Mesenchymal stem cell (in vitro differentiated cells and primary cell): ENCODE data around the gene NRIP2.

Experiments used
- DNase-seq: peaks from one replicate; pipeline ENCODE4 v3.0.0-alpha.2; 2013
- H2AFZ ChIP-seq: one replicate; pipeline ENCODE4 v1.6.1; 2013; ENCODE audit warnings: low read depth, mild to moderate bottlenecking, control low read depth, inconsistent platforms, low read length, moderate library complexity
- H2AK5ac ChIP-seq: 2 replicates; pipeline ENCODE4 v1.6.1; 2013; ENCODE audit warnings: low read length, moderate library complexity, mild to moderate bottlenecking, inconsistent platforms; ENCODE audit not compliant: severe bottlenecking
- H2BK120ac ChIP-seq: one replicate; pipeline ENCODE4 v1.6.1; 2013; ENCODE audit warnings: low read depth, mild to moderate bottlenecking, inconsistent platforms, low read length, moderate library complexity
- H2BK12ac ChIP-seq, 2 experiments: one replicate each; pipeline ENCODE4 v1.6.1; 2013; ENCODE audit warnings: inconsistent platforms in 2 of 2, low read length in 2 of 2, mild to moderate bottlenecking in 2 of 2, moderate library complexity in 2 of 2, control low read depth in 1 of 2
- H2BK15ac ChIP-seq: one replicate; pipeline ENCODE4 v1.6.1; 2013; ENCODE audit warnings: mild to moderate bottlenecking, low read depth, inconsistent platforms; ENCODE audit not compliant: poor library complexity, severe bottlenecking
- H2BK5ac ChIP-seq: 2 replicates; pipeline ENCODE4 v1.6.1; 2013; ENCODE audit warnings: low read depth, mild to moderate bottlenecking, low read length, control low read depth, inconsistent platforms; ENCODE audit not compliant: poor library complexity, severe bottlenecking
- H3K14ac ChIP-seq, 2 experiments: one replicate each; pipeline ENCODE4 v1.6.1; 2013; ENCODE audit warnings: inconsistent platforms in 2 of 2, low read length in 2 of 2, control low read depth in 1 of 2, mild to moderate bottlenecking in 1 of 2, moderate library complexity in 1 of 2
- H3K18ac ChIP-seq, 2 experiments: one replicate each; pipeline ENCODE4 v1.6.1; 2013; ENCODE audit warnings: inconsistent platforms in 2 of 2, low read length in 2 of 2, control low read depth in 1 of 2, low read depth in 1 of 2, mild to moderate bottlenecking in 1 of 2
- H3K23ac ChIP-seq, 2 experiments: one replicate each; pipeline ENCODE4 v1.6.1; 2013; ENCODE audit warnings: inconsistent platforms in 2 of 2, low read length in 2 of 2, mild to moderate bottlenecking in 2 of 2, moderate library complexity in 2 of 2, control low read depth in 1 of 2
- H3K27ac ChIP-seq: 2 replicates; pipeline ENCODE4 v1.5.1; 2013; ENCODE audit warnings: mild to moderate bottlenecking, moderate library complexity, low read length, control low read depth, inconsistent platforms; ENCODE audit not compliant: poor library complexity, severe bottlenecking
- H3K27me3 ChIP-seq, 2 experiments: 2 replicates each; pipeline versions ENCODE4 v1.6.1 to v1.7.0; 2013; ENCODE audit warnings: low read length in 2 of 2, mild to moderate bottlenecking in 2 of 2, moderate library complexity in 2 of 2, control low read depth in 1 of 2, inconsistent platforms in 1 of 2; ENCODE audit not compliant: control insufficient read depth in 1 of 2, insufficient read depth in 1 of 2
- H3K36me3 ChIP-seq, 2 experiments: 2 replicates each; pipeline versions ENCODE4 v1.6.1 to v1.7.0; 2013; ENCODE audit warnings: low read length in 2 of 2, control low read depth in 1 of 2, inconsistent platforms in 1 of 2, low read depth in 1 of 2, mild to moderate bottlenecking in 1 of 2; ENCODE audit not compliant: insufficient read depth in 2 of 2, control insufficient read depth in 1 of 2
- H3K4ac ChIP-seq, 2 experiments: one replicate each; pipeline ENCODE4 v1.6.1; 2013; ENCODE audit warnings: inconsistent platforms in 2 of 2, low read length in 2 of 2, mild to moderate bottlenecking in 2 of 2, moderate library complexity in 2 of 2, control low read depth in 1 of 2, low read depth in 1 of 2
- H3K4me1 ChIP-seq: 2 replicates; pipeline ENCODE4 v1.6.1; 2013; ENCODE audit warnings: low read depth, low read length, control low read depth; ENCODE audit not compliant: control insufficient read depth, insufficient read depth
- H3K4me2 ChIP-seq: 2 replicates; pipeline ENCODE4 v1.6.1; 2013; ENCODE audit warnings: low read length, mild to moderate bottlenecking, inconsistent platforms; ENCODE audit not compliant: poor library complexity, severe bottlenecking
- H3K4me3 ChIP-seq, 2 experiments: 2 replicates each; pipeline versions ENCODE4 v1.5.1 to v1.7.0; 2013; ENCODE audit warnings: low read length in 2 of 2, mild to moderate bottlenecking in 2 of 2, control low read depth in 1 of 2, low read depth in 1 of 2; ENCODE audit not compliant: insufficient read depth in 1 of 2
- H3K79me1 ChIP-seq: replicated peaks from 2 replicates; pipeline ENCODE4 v1.6.1; 2013; ENCODE audit warnings: mild to moderate bottlenecking, control low read depth, low read length, inconsistent platforms; ENCODE audit not compliant: poor library complexity, severe bottlenecking
- H3K9ac ChIP-seq: 2 replicates; pipeline ENCODE4 v1.7.0; 2013; ENCODE audit warnings: mild to moderate bottlenecking, low read length, moderate library complexity
- H3K9me3 ChIP-seq: 2 replicates; pipeline ENCODE4 v1.7.0; 2013; ENCODE audit warnings: mild to moderate bottlenecking, low read length; ENCODE audit not compliant: control insufficient read depth
- H4K8ac ChIP-seq: one replicate; pipeline ENCODE4 v1.6.1; 2013; ENCODE audit warnings: inconsistent platforms, mild to moderate bottlenecking, low read length, moderate library complexity
- H4K91ac ChIP-seq: one replicate; pipeline ENCODE4 v1.6.1; 2013; ENCODE audit warnings: mild to moderate bottlenecking, low read length, inconsistent platforms
- WGBS: methylation state at CpG from one replicate; pipeline ENCODE4 v1.1.7; 2013; ENCODE audit warnings: mixed read lengths; 5-methylcytosine and 5-hydroxymethylcytosine counted together

The NRIP2 gene

DNA sequence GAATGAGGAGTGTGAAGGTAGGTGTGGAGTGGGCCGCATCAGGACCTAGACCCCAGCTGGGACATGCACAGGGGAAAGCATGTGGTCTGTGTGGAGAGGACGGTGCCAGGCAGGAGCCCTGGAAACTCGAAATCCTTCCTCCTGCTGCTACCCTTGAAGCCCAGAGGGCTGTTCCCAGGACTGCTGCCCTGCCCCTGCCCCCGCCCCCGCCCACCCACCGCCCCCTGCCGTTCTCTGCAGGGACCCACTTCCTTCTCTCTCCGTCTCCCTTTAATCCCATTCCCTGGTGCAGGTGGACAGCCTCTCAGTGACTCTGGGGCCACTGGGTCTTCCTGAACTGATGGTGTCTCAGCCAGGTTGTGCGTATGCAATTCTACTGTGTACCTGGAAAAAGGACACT, 14.4 kb downstream of the NRIP2 start:
- no peak overlapping the region for H4K8ac ChIP-seq
- no peak overlapping the region for H2BK120ac ChIP-seq
- H3K4ac ChIP-seq, result no peak overlapping the region
- H3K27ac ChIP-seq, result no peak overlapping the region
- H3K9ac ChIP-seq, result no peak overlapping the region
- peaks cover 78 to 82% of the 10 kb centered on the region in 2 experiments for H3K36me3 ChIP-seq
- peaks cover 14% of the 10 kb centered on the region for H3K79me1 ChIP-seq
- no peak overlapping the region for H2BK12ac ChIP-seq
- H2BK5ac ChIP-seq, result no peak overlapping the region
- H3K4me2 ChIP-seq, result no peak overlapping the region
- H2BK15ac ChIP-seq, result no peak overlapping the region
- no peak overlapping the region for H3K4me3 ChIP-seq
- no peak overlapping the region for H3K18ac ChIP-seq
- WGBS, result 85% methylated on average over 7 of the region's 9 CpGs
- no peak overlapping the region for H2AFZ ChIP-seq
- no peak for DNase-seq
- no peak overlapping the region for H3K23ac ChIP-seq
- H2AK5ac ChIP-seq, result no peak overlapping the region
- no peak overlapping the region for H4K91ac ChIP-seq
- H3K9me3 ChIP-seq, result no peaks in the 10 kb centered on the region
- no peak overlapping the region for H3K14ac ChIP-seq
- no peaks in the 10 kb centered on the region for H3K27me3 ChIP-seq
- no peaks in the 10 kb centered on the region for H3K4me1 ChIP-seq

DNA sequence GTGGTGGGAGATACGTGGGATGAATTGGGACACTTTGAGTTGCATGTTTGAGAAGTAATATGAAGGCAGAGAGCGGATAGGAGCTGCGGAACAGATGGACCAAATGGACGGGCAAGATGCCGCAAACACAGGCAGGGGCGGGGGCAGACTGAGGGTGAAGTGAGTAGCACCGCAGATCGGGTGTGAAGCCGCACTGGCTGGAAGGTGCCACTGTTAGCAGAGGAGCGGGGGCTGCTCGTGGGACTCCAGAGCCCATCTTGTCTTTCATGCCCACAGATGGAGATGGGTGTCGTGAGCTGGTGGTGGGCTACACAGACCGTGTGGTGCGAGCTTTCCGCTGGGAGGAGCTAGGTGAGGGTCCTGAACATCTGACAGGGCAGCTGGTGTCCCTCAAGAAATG, 15.0 kb downstream of the NRIP2 start:
- no peaks in the 10 kb centered on the region for H3K27me3 ChIP-seq
- H3K36me3 ChIP-seq, result peaks cover 73 to 76% of the 10 kb centered on the region in 2 experiments
- no peak overlapping the region for H2BK5ac ChIP-seq
- H3K79me1 ChIP-seq, result peaks cover 20% of the 10 kb centered on the region
- no peak overlapping the region for H3K18ac ChIP-seq
- H3K4me2 ChIP-seq, result no peak overlapping the region
- no peak overlapping the region for H2BK15ac ChIP-seq
- peak overlapping the region in 1 of 2 experiments; percentile 36 for H3K14ac ChIP-seq
- no peak overlapping the region for H3K23ac ChIP-seq
- H2AK5ac ChIP-seq, result no peak overlapping the region
- no peaks in the 10 kb centered on the region for H3K9me3 ChIP-seq
- no peak overlapping the region for H3K4me3 ChIP-seq
- no peak overlapping the region for H2AFZ ChIP-seq
- no peak overlapping the region for H3K9ac ChIP-seq
- H4K8ac ChIP-seq, result no peak overlapping the region
- H3K27ac ChIP-seq, result no peak overlapping the region
- WGBS, result 98% methylated on average over 15 of the region's 15 CpGs
- no peaks in the 10 kb centered on the region for H3K4me1 ChIP-seq
- H4K91ac ChIP-seq, result no peak overlapping the region
- no peak overlapping the region for H2BK12ac ChIP-seq
- no peak for DNase-seq
- H2BK120ac ChIP-seq, result no peak overlapping the region
- H3K4ac ChIP-seq, result no peak overlapping the region

DNA sequence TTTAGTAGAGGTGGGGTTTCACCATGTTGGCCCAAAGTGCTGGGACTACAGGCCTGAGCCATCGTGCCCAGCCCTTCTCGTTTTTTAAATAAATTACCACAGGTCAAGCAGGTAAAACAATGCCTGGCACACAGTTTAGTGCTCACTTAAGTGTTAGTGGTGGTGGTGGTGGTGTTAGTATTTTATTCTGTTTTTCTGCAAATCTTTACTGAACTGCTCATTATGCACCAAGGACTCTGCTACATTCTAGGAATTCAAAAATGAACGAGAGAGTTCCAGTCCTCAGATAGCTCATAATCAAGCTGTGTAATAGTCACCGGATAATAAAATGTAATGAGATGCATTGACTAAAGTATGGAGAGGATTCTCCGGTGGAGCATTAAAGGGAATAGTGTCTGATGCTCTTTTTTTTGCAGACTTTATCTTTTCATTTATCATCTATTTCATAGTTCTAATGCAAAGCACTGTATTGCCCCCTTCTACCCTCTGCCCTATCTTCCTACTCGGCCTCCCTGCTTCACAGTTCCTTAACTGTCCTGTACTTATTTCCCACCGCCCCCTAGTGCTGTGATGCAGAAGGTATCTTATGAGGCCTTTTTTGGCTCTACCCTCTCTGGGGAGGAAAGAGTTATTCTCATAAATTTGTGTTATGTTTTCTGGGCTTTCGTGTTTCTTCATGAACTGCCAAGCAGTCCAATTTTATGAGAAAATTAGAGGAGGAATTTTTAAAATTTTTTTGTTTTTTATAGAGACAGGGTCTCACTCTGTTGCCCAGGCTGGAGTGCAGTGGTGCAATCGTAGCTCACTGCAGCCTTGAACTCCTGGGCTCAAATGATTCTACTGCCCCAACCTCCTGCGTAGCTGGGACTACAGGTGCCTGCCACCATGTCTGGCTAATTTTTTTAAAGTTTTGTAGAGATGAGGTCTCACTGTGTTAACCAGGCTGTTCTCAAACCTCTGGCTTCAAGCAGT, 21.3 kb downstream of the NRIP2 start:
- Histone ChIP-seq H2BK12ac (no peak overlapping the region), H4K8ac (no peak overlapping the region), H3K27ac (peak overlapping the region; percentile 99), H3K4me2 (peak overlapping the region; percentile 90), H3K23ac (no peak overlapping the region), H3K36me3 (peaks cover 19% of the 10 kb centered on the region in 2 experiments), H2AFZ (no peak overlapping the region), H4K91ac (peak overlapping the region; percentile 27), H3K9me3 (no peaks in the 10 kb centered on the region), H3K4ac (peak overlapping the region in 1 of 2 experiments; percentile 78), H3K14ac (no peak overlapping the region), H3K79me1 (peaks cover 25% of the 10 kb centered on the region), H3K4me3 (peak overlapping the region; percentile 89 to 92), H2AK5ac (peak overlapping the region; percentile 51), H2BK15ac (no peak overlapping the region), H3K9ac (peak overlapping the region; percentile 94), H2BK120ac (peak overlapping the region; percentile 85), H2BK5ac (no peak overlapping the region), H3K27me3 (no peaks in the 10 kb centered on the region), H3K4me1 (peaks cover 3% of the 10 kb centered on the region), H3K18ac (peak overlapping the region in 1 of 2 experiments; percentile 83)
- peak; percentile 83 for DNase-seq
- 34% methylated on average over 5 of the region's 10 CpGs for WGBS
